OCI-LY3 (cell line): ENCODE results near the gene SERPINB8.

Source experiments
- H2AFZ ChIP-seq: fragments of 200-600, 300-600 bp; shearing (Covaris generic); 2 replicates; pipeline ENCODE4 v1.6.0; 2014; ENCODE audit warnings: antibody characterized with exemption, low read depth, low read length
- H3K27ac ChIP-seq: fragments of 200-600, 300-600 bp; sonication (generic); 2 replicates; pipeline ENCODE4 v1.5.1; 2014; ENCODE audit warnings: mild to moderate bottlenecking, low read length, moderate library complexity, mixed read lengths
- H3K27me3 ChIP-seq: fragments of 200-600, 300-600 bp; sonication (generic); 2 replicates; pipeline ENCODE4 v1.6.1; 2014; ENCODE audit warnings: low read depth, low read length, mixed read lengths
- H3K36me3 ChIP-seq: fragments of 200-600, 300-600 bp; sonication (generic); replicated peaks from 2 replicates; pipeline ENCODE3; 2014; ENCODE audit warnings: low read depth, low read length, mixed read lengths
- H3K4me1 ChIP-seq: fragments of 300-600, 200-600 bp; sonication (generic); 2 replicates; pipeline ENCODE4 v1.6.1; 2014; ENCODE audit warnings: low read length, mixed read lengths
- H3K4me2 ChIP-seq: fragments of 200-600, 300-600 bp; sonication (generic); 2 replicates; pipeline ENCODE4 v1.6.1; 2014; ENCODE audit warnings: low read length, mixed read lengths
- H3K4me3 ChIP-seq: fragments of 300-600, 200-600 bp; sonication (generic); 2 replicates; pipeline ENCODE4 v1.5.1; 2014; ENCODE audit warnings: antibody characterized with exemption, mild to moderate bottlenecking, low read length, moderate library complexity
- H3K79me2 ChIP-seq: fragments of 300-600, 200-600 bp; shearing (Covaris generic); 2 replicates; pipeline ENCODE4 v1.6.1; 2014; ENCODE audit warnings: mild to moderate bottlenecking, low read length, mixed read lengths
- H3K9ac ChIP-seq: fragments of 300-600, 200-600 bp; shearing (Covaris generic); 2 replicates; pipeline ENCODE4 v1.6.0; 2014; ENCODE audit warnings: mild to moderate bottlenecking, low read length, moderate library complexity
- H3K9me3 ChIP-seq: fragments of 200-600, 300-600 bp; shearing (Covaris generic); 2 replicates; pipeline ENCODE4 v1.6.1; 2014; ENCODE audit warnings: low read length, mixed read lengths; ENCODE audit not compliant: insufficient read depth
- H4K20me1 ChIP-seq: fragments of 200-600, 300-600 bp; sonication (generic); 2 replicates; pipeline ENCODE4 v1.6.1; 2016; ENCODE audit warnings: low read length, mixed read lengths; ENCODE audit not compliant: insufficient read depth
- CTCF ChIP-seq: fragments of 200-600, 300-600 bp; sonication (generic); IDR thresholded peaks from 2 replicates; pipeline ENCODE4 v1.5.1; 2014; ENCODE audit warnings: antibody characterized with exemption, low read length, low read depth
- EZH2phosphoT487 ChIP-seq: fragments of 200-600 bp; shearing (Covaris generic); IDR thresholded peaks from 2 replicates; pipeline ENCODE4 v1.6.1; 2018; ENCODE audit warnings: antibody characterized with exemption, mixed run types, low read depth

SERPINB8 gene

DNA sequence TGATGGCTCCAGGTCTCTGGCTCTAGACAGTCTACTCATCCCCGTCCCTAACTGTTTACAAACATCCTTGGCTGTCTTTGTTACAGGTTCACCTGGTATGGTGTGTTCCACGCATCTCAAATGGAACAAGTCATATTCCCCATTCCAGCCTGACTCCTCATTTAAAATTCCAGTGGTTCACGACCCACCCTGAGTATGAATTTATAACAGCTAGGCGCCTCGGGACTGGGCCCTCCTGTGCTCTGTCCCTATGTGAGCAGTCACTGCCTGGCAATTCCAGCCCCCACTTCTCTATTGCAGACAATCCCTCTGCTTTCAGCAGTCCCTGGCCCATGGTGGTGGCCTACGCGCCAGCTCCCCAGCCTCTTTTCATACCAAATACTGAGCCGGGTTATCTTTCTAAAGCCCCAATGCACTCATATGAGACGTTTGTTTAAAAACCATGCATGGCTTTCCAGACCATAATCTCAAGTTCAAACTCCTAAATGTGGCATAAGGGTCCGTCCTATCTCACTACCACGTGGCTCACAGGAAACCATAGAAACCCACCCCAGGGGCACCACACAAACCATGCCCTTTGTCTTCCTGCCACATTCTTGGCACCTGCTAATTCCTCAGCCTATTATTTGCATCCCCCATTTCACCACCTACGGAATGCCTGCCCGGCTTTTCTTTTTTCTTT is 1.6 kb downstream of the SERPINB8 start:
- Histone ChIP-seq H4K20me1 (no peaks in the 10 kb centered on the region), H3K27ac (no peak overlapping the region), H2AFZ (no peak overlapping the region; the same call in 1 of the 2 replicates), H3K27me3 (peaks cover 3% of the 10 kb centered on the region; the same call in 1 of the 2 replicates), H3K36me3 (no peaks in the 10 kb centered on the region), H3K9me3 (no peaks in the 10 kb centered on the region), H3K4me1 (peaks cover 50% of the 10 kb centered on the region), H3K4me3 (peak overlapping the region; percentile 80), H3K79me2 (peaks cover 11% of the 10 kb centered on the region; the same call in 1 of the 2 replicates), H3K4me2 (peak overlapping the region; percentile 88), H3K9ac (peak overlapping the region; percentile 83)
- no peak for TF ChIP-seq CTCF
- no peak for TF ChIP-seq EZH2phosphoT487

GRCh38 chr18:63972002-63972376 is 2.1 kb downstream of the SERPINB8 start:
- Histone ChIP-seq H3K4me2 (no peak overlapping the region), H3K27ac (no peak overlapping the region), H3K4me1 (peaks cover 50% of the 10 kb centered on the region)

DNA sequence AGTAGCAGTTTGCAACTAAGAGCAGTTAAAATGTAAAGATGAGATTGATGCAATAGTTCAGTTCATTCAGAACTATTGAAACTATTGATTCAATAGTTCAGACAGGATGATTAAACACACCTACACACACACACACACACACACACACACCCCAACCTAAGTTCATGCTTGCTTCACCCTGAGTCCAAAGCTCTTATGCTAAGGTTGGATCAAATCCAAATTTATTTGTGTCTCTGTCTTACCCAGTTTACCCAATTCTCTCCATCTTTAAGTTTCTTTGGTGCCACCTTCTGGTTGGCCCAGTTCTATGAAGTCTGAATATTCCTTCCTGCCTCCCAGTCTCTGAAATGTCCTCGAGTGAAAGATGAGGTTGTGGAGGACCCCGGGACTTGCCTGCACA is 5.1 kb downstream of the SERPINB8 start:
- no peaks in the 10 kb centered on the region for H3K27me3 ChIP-seq
- peaks cover 54% of the 10 kb centered on the region for H3K4me1 ChIP-seq
- peaks cover 11% of the 10 kb centered on the region; the same call in 1 of the 2 replicates for H3K79me2 ChIP-seq
- H3K4me3 ChIP-seq = peak overlapping the region; percentile 50
- no peaks in the 10 kb centered on the region for H3K36me3 ChIP-seq
- peak overlapping the region; percentile 51 for H3K9ac ChIP-seq
- H3K9me3 ChIP-seq = no peaks in the 10 kb centered on the region
- peak overlapping the region; percentile 81 for H3K27ac ChIP-seq
- no peaks in the 10 kb centered on the region for H4K20me1 ChIP-seq
- H2AFZ ChIP-seq = peak overlapping the region; percentile 43
- peak overlapping the region; percentile 79 for H3K4me2 ChIP-seq
- TF ChIP-seq CTCF (peak; percentile 81), EZH2phosphoT487 (no peak)

More at GRCh38 chr18:63972002-63972376, 2.1 kb downstream of the SERPINB8 start:
- no peak overlapping the region for H2AFZ ChIP-seq
- no peaks in the 10 kb centered on the region for H3K9me3 ChIP-seq
- H4K20me1 ChIP-seq = no peaks in the 10 kb centered on the region
- no peak overlapping the region for H3K4me3 ChIP-seq
- no peak overlapping the region for H3K9ac ChIP-seq
- H3K27me3 ChIP-seq = no peaks in the 10 kb centered on the region
- H3K79me2 ChIP-seq = peaks cover 11% of the 10 kb centered on the region; the same call in 1 of the 2 replicates
- no peaks in the 10 kb centered on the region for H3K36me3 ChIP-seq
- TF ChIP-seq EZH2phosphoT487 (no peak), CTCF (no peak)

DNA sequence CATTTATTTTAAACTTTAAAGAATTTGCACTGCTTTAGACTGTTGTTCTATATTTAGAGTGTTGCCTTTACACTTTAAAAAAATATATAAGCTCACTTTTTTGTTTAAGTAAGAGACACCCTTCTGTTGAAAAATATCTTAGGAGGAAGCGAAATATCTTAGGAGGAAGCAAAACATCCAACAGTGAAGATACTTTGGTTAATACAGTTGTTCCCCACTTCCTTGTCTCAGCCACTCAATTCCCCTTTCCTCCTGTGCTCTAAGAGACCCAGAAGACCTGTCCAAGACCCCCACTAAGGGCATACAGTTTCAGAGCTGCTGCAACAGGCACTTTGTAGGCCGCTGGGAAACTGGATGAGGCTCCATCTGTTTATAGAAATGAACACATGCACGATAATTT is 5.7 kb downstream of the SERPINB8 start:
- Histone ChIP-seq H3K9me3 (no peaks in the 10 kb centered on the region), H3K79me2 (peaks cover 11% of the 10 kb centered on the region; the same call in 1 of the 2 replicates), H2AFZ (peak overlapping the region; percentile 43), H3K4me2 (peak overlapping the region; percentile 79), H3K27ac (peak overlapping the region; percentile 81), H3K9ac (peak overlapping the region; percentile 51), H3K36me3 (no peaks in the 10 kb centered on the region), H3K27me3 (no peaks in the 10 kb centered on the region), H3K4me3 (peak overlapping the region; percentile 50), H4K20me1 (no peaks in the 10 kb centered on the region), H3K4me1 (peaks cover 55% of the 10 kb centered on the region)
- TF ChIP-seq EZH2phosphoT487 (no peak), CTCF (no peak)
